ENCODE measurements around the gene GYPC.

- no peak for TF ChIP-seq CTCF (conservative IDR thresholded peaks at IDR 0.05; ENCODE audit: low read depth, low read length)
- no peak for TF ChIP-seq SMC3 (IDR thresholded peaks at IDR 0.05; ENCODE audit: low read depth, low read length)
- no peak for TF ChIP-seq POLR2A (IDR thresholded peaks at IDR 0.05; ENCODE audit: low read depth, low read length)
- no peak for TF ChIP-seq CEBPB (IDR thresholded peaks at IDR 0.05; ENCODE audit: low read depth, low read length)
- no peak for TF ChIP-seq BHLHE40 (IDR thresholded peaks at IDR 0.05; ENCODE audit: low read depth, low read length)
- TF ChIP-seq RFX5 (IDR thresholded peaks at IDR 0.05; ENCODE audit: low read depth, low read length) = no peak
- no peak for TF ChIP-seq ELK1 (IDR thresholded peaks at IDR 0.05; ENCODE audit: borderline replicate concordance, low read depth, low read length)
- no peak for TF ChIP-seq FOS (IDR thresholded peaks at IDR 0.05; ENCODE audit: low read depth, low read length)
Measured at GRCh38 chr2:126660971-126661370, 5.0 kb downstream of the GYPC start.
